H7 (cell line): ENCODE measurements around the gene PGPEP1. TPM values are rescaled to one million over a fixed set of nuclear protein-coding genes. Genes with fewer than 3 reads are reported as not detected.
"Not testable (repeated sequence)": the region's sequence is repeated elsewhere in the genome, so short reads cannot be mapped to it uniquely, and the experiment has no call there.

Experiments
- DNase-seq: peaks from one replicate; pipeline ENCODE4 v3.0.0; 2012
- H3K27me3 ChIP-seq: 2 replicates; pipeline ENCODE4 v1.6.0; 2011; ENCODE audit warnings: mild to moderate bottlenecking, low read length; ENCODE audit not compliant: control insufficient read depth, insufficient read depth
- H3K36me3 ChIP-seq: replicated peaks from 2 replicates; pipeline ENCODE4 v1.5.1; 2011; ENCODE audit warnings: low read length; ENCODE audit not compliant: control insufficient read depth, insufficient read depth
- H3K4me3 ChIP-seq: 2 replicates; pipeline ENCODE4 v1.5.1; 2011; ENCODE audit warnings: low read depth, mild to moderate bottlenecking, control low read depth, low read length, moderate library complexity; ENCODE audit not compliant: insufficient read depth
- total RNA-seq: library from RNA; depleted of rRNA; stranded (reverse); fragments of >200 nt; shearing (Covaris generic); gene quantifications from 2 replicates; pipeline ENCODE4 v1.2.3, GENCODE V29; 2014

PGPEP1 gene
- total RNA-seq, 1 experiment from 2014 or later: 11.5 TPM

DNA sequence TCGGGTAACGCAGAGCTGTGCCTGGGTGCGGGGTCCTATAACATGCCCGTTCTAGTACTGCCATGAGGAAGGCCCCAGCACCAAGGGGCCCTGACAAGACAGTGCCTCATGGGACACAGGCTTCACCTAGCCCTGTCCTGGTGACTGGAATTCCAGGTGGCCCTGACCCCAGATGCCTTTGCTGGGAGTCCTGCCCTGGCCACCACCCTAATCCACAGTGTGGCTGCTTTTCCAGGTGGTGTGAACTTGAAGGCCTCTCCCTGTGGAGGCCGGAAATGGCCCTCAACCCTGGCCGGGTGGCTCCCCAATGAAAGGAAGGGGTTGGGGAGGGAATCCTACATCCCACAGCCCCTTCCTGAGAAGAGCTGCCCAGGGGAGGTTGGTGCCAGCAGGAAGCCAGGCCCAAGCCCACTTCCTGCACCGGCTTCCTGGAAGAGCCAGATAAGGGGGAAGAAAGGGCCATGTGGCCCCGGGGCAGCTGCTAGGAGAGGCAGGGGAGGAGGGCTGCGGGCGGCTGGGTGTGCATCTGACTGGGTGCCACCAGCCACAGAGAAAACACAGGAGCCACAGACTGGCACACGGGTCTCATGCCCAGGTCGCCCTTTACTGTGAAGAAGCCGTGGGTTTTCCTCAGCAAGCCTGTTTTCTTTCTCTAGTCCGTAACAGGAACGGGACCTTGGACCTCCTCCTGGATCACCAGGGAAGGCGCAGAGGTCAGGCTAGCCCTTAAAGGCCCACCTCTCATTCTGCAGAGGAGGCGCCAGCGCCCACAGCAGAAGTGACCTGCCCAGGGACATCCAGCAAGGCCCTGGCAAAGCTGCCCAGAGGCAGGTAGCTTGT, 22.2 kb upstream of the PGPEP1 start:
- peak; percentile 40 for DNase-seq
- Histone ChIP-seq H3K27me3 (no peaks in the 10 kb centered on the region), H3K4me3 (no peak overlapping the region), H3K36me3 (peaks cover 14% of the 10 kb centered on the region)

DNA sequence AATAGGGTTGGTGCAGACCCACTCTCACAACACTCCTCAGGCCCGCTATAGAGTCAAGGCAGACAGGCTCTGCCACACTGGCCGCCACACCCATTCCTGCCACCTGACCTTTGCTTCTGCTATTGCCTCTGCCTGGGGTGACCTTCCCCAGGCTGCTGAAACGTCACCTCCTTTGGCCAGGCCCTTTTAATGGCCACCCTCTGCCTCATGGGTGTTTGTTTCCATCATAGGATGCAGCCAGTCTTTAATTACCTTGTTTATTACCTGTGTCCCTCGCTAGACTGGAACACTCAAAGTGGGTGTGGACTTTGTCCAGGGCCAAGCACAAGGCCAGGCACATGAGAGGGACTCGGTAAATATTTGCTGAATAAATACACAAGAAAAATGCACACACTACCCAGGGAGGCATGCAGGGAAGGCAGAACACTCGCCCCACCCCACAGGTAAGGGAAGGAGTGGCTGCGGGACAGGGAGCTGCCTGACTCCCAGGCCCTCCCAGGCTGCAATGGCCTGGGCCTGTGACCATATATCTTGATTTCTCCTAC, 20.7 kb upstream of the PGPEP1 start:
- no peak for DNase-seq
- Histone ChIP-seq H3K4me3 (no peak overlapping the region), H3K27me3 (no peaks in the 10 kb centered on the region), H3K36me3 (peaks cover 6% of the 10 kb centered on the region)

DNA sequence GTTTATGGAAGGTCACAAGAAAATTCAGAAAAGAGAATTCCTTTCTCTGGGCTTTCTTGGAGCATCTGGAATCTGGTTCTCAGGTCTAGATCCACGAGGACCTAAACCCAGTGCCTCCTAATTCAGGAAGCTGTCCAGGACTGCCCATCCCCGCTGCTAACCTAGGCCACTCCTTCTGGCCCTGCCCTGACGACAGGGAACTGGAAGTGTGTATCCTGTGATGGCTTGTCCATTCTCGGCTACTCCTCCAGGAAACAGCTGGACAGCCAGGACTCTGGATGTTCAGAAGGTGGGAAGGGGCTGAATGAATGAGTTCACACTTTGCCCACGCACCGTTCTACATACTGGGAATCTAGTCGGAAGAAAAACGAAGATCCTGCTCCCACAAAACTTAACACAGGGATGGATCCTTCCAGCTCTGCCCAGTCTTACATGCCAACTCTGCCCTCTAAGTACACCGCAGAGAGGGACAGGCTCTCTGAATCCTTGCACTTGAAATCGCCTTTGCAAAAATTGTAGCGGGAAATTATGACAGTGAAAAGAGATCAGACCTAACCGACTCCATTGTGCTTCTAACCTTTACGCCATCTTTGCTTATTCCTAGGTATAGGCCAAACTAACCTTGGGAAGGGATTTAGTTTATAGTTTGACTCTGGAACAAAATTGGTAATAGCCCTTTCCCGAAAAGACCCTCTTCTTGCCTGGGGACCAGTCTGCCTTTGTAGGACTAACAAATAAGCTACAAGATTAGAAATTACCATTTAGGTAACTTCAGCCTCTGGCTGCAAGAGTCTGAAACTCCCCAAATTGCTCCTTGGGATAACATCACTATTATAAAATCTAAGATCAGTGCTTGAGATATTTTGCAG, 19.3 kb upstream of the PGPEP1 start:
- no peak for DNase-seq
- no peaks in the 10 kb centered on the region for H3K27me3 ChIP-seq
- no peak overlapping the region for H3K4me3 ChIP-seq
- peaks cover 5% of the 10 kb centered on the region for H3K36me3 ChIP-seq

DNA sequence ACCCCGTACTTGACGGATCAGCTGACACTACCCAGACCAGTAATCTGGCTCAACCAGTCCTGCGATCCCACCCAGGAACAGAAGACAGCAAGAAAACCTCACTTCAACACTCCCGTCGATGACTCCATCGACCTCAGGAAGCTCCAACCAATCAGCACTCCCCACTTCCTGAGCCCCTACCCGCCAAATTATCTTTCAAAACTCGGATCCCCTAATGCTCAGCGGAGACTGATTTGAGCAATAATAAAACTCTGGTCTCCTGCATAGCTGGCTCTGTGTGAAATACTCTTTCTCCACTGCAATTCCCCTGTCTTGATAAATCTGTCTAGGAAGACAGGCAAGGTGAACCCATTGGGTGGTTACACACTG, 18.7 kb upstream of the PGPEP1 start:
- Histone ChIP-seq H3K27me3 (no peaks in the 10 kb centered on the region), H3K36me3 (peaks cover 5% of the 10 kb centered on the region), H3K4me3 (no peak overlapping the region)
- no peak for DNase-seq

- H3K4me3 ChIP-seq: peak overlapping the region; percentile 82
- no peaks in the 10 kb centered on the region for H3K27me3 ChIP-seq
- H3K36me3 ChIP-seq: peaks cover 5% of the 10 kb centered on the region
- DNase-seq: peak; percentile 84
Observed at GRCh38 chr19:18322318-18322758, 18.1 kb upstream of the PGPEP1 start.

DNA sequence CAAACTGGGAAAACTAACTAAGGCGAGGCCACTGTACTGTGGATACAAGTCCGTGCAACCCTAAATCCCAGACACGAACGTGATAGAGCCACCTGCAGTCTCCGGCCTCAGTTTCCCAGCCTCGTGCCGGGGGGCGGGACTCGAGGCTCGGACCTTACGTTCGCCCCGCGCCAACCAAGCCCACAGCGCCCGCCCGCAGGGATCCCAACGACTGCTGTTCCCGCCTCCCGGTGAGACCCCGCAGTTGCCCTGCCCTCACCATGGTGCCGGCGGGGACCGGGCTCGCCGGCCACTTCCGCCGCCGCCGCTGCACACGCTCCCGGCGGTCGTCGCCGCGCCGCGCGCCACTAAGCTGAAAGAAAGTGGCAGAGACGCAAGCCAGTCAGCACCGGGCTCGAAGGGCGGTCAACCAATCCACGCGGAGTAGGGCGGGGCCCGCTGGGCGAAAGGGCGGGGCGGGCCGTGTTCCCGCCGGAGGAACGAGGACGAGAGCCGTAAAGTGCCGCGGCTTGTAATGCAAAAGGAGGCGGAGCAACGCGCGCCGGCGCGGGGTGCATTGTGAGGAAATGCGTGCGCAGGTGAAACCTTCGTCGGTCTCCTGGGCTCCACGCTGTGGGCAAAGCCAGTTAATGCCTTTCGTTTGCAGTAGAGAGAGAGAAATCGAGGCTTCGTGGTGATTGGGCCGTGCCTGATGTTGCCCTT, 17.5 kb upstream of the PGPEP1 start, which contains the start of gene LSM4:
Gene LSM4, minus strand, starts transcription at position 318 of the 702 bp plus-strand sequence. Its CDS starts 56 bp downstream, at position 262.
- DNase-seq: peak; percentile 100
- H3K36me3 ChIP-seq: peaks cover 5% of the 10 kb centered on the region
- H3K4me3 ChIP-seq: peak within 1 kb of the TSS; percentile 82
- no peaks in the 10 kb centered on the region for H3K27me3 ChIP-seq

GRCh38 chr19:18324373-18324731, 16.0 kb upstream of the PGPEP1 start:
- not testable (repeated sequence) for DNase-seq, H3K27me3 ChIP-seq, H3K36me3 ChIP-seq, H3K4me3 ChIP-seq

DNA sequence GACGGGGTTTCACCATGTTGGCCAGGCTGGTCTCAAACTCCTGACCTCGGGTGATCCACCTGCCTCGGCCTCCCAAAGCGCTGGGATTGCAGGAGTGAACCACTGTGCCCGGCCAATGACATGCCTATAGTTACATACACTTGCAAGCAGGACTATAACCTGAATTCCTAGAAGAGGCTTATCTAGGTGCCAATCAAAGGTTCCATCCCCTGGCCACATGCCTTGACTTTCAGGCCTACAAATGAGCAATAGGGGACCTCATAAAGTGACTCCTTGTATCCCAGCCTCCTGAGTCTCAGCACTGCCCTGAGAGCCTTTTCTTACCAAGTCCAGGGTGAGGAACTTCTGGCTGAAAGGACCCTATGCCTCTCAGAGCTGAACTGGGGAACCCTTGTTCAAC, 13.6 kb upstream of the PGPEP1 start:
- no peak overlapping the region for H3K4me3 ChIP-seq
- no peaks in the 10 kb centered on the region for H3K36me3 ChIP-seq

GRCh38 chr19:18328340-18329034, 11.9 kb upstream of the PGPEP1 start:
- peak; percentile 96 for DNase-seq
- H3K4me3 ChIP-seq: peak overlapping the region; percentile 42
- no peaks in the 10 kb centered on the region for H3K36me3 ChIP-seq
- no peaks in the 10 kb centered on the region for H3K27me3 ChIP-seq

More for the DNA sequence above, 13.6 kb upstream of the PGPEP1 start:
- no peak for DNase-seq
- no peaks in the 10 kb centered on the region for H3K27me3 ChIP-seq

- H3K27me3 ChIP-seq: no peaks in the 10 kb centered on the region
- DNase-seq: no peak
Observed at GRCh38 chr19:18329035-18329376, 11.4 kb upstream of the PGPEP1 start.

DNA sequence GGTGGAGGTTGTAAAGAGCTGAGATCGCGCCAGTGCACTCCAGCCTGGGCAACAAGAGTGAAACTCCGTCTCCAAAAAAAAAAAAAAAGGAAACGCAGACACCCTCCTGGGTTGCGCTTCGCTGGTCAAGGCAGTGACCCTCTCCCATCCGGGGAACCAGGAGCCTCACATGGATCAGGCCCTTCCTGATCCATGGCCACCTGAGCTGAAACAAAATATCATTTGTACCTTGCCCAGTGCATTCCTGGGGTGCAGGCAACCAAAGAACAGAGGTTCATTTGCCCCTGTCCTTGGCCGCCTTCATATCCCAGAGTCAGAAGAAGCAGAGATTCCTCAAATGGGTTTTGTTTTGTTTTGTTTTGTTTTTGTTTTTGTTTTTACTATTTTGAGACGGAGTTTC, 9.5 kb upstream of the PGPEP1 start:
- no peaks in the 10 kb centered on the region for H3K36me3 ChIP-seq
- H3K4me3 ChIP-seq: no peak overlapping the region
- H3K27me3 ChIP-seq: no peaks in the 10 kb centered on the region
- DNase-seq: no peak

More at GRCh38 chr19:18329035-18329376, 11.4 kb upstream of the PGPEP1 start:
- Histone ChIP-seq H3K36me3 (no peaks in the 10 kb centered on the region), H3K4me3 (peak overlapping the region; percentile 42)

DNA sequence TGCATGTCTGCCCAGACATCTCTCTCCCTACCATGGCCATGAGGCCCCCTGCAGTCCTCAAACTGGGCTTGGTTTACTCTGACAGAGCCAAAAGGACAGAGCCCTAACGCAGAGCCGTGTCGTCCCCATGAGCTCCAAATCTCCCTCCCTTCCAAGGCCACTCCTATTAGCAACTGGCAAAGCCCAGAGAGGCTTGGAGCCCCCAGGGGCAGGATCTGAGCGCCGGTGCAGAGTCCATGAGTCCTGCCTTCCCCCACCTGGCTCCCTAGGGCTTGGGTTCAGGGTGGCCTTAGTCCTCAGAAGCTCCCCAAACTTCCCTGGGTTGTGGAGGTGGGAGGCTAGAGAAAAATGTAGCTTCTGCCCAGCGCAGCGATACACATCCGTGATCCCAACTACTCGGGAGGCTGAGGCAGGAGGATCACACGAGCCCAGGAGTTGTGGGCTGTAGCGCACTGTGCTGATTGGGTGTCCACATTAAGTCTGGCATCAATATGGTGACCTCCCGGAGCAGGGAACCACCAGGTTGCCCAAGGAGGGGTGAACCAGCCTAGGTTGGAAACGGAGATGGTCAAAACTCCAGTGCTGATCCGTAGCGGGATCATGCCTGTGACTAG, 7.4 kb upstream of the PGPEP1 start:
- Histone ChIP-seq H3K36me3 (no peaks in the 10 kb centered on the region), H3K4me3 (no peak overlapping the region)

DNA sequence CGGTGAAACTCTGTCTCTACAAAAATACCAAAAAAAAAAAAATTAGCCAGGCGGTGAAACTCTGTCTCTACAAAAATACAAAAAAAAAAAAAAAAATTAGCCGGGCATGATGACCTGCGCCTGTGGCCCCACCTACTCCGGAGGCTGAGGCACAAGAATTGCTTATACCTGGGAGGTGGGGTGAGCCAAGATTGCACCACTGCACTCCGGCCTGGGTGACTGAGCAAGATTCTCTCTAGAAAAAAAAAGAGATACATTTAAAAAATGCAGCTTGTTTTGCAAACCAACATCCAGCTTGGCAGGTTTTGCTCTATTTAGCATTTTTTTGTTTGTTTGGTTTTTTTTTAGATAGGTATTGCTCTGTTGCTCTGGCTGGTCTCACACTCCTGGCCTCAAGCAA, 6.7 kb upstream of the PGPEP1 start:
- Histone ChIP-seq H3K36me3 (no peaks in the 10 kb centered on the region), H3K4me3 (no peak overlapping the region), H3K27me3 (no peaks in the 10 kb centered on the region)
- DNase-seq: no peak

More for the DNA sequence above, 7.4 kb upstream of the PGPEP1 start:
- DNase-seq: peak; percentile 22
- no peaks in the 10 kb centered on the region for H3K27me3 ChIP-seq
